Muscle of leg (tissue), 11 donors: ENCODE results near the gene LSM10. TPM values are rescaled to one million over a fixed set of nuclear protein-coding genes. Genes with fewer than 3 reads are reported as not detected.

ENCODE experiments used
- DNase-seq: peaks from one replicate; pipeline ENCODE4 v3.0.0; 2013
- H3K27ac ChIP-seq: one replicate; pipeline ENCODE4 v1.5.1; 2013; ENCODE audit warnings: mild to moderate bottlenecking, low read length, control low read depth
- H3K27me3 ChIP-seq: one replicate; pipeline ENCODE4 v1.6.1; 2013; ENCODE audit warnings: low read length; ENCODE audit not compliant: control insufficient read depth, insufficient read depth
- H3K36me3 ChIP-seq: one replicate; pipeline ENCODE4 v1.6.1; 2013; ENCODE audit warnings: low read length; ENCODE audit not compliant: control insufficient read depth, insufficient read depth
- H3K4me1 ChIP-seq: one replicate; pipeline ENCODE4 v1.6.1; 2013; ENCODE audit warnings: low read length; ENCODE audit not compliant: control insufficient read depth, insufficient read depth
- H3K4me3 ChIP-seq: one replicate; pipeline ENCODE4 v1.5.1; 2013; ENCODE audit warnings: low read length, control low read depth
- H3K9me3 ChIP-seq: replicated peaks from 2 replicates; pipeline ENCODE4 v1.6.1; 2013; ENCODE audit warnings: low read depth, low read length; ENCODE audit not compliant: control insufficient read depth
- WGBS: methylation state at CpG from one replicate; pipeline ENCODE4 v1.1.5; 2013; ENCODE audit warnings: missing lambda C conversion rate; ENCODE audit not compliant: insufficient coverage; 5-methylcytosine and 5-hydroxymethylcytosine counted together
- polyA plus RNA-seq, 8 donors: library from polyadenylated mRNA; unstranded; fragments of 120-200 nt; gene quantifications; one replicate each; pipeline versions ENCODE4 v1.2.1 to v1.2.3, GENCODE V29; 2013; ENCODE audit warnings: inconsistent platforms in 1 of 8, low replicate concordance in 1 of 8; ENCODE audit not compliant: insufficient read length in 8 of 8, insufficient read depth in 1 of 8
- total RNA-seq: library from RNA; stranded (reverse); fragments of 120-200 nt; gene quantifications from one replicate; pipeline ENCODE4 v1.2.4, GENCODE V29; 2013

Gene LSM10
- total and polyA plus RNA-seq, 9 donors, result 5.2 to 26.4 (median 24.5) TPM

DNA sequence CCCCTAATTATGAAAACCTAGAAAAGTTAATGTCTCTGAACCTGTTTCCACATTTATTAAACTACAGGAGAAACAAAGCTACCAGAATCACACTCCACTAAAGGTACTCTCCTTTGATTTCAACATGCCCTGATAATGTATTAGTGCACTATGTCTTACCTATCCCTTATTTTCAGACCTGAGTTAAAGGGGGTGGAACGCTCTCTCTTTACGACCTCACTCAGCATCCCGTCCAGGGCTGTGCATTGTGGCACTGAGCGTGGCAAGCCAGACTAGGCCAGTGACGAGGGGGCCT lies 678 bp downstream of the LSM10 start:
- Histone ChIP-seq H3K27ac (peak overlapping the region; percentile 85), H3K9me3 (no peaks in the 10 kb centered on the region), H3K36me3 (peaks cover 21% of the 10 kb centered on the region), H3K4me1 (peaks cover 7% of the 10 kb centered on the region), H3K4me3 (peak overlapping the region; percentile 82), H3K27me3 (no peaks in the 10 kb centered on the region)
- 3% methylated on average over 5 of the region's 5 CpGs for WGBS
- no peak for DNase-seq

DNA sequence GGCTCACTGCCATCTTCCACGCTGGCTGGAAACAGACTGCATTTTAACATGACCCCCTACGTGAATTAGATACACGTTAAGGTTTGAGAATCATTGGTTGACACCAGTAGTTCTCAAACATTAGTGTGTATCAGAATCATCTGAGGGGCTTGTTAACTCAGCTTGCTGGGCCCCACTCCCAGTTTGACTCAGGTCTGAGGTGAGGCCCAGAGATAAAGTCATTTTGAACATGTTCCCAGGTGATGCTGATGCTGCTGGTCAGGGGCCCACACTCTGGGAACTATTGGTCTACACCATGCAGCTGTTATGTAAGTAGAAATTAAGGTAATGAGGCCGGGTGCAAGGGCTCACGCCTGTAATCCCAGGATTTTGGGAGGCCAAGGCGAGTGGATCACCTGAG lies 1.3 kb downstream of the LSM10 start:
- H3K27me3 ChIP-seq, result no peaks in the 10 kb centered on the region
- H3K27ac ChIP-seq, result no peak overlapping the region
- WGBS, result 67% methylated on average over 1 of the region's 6 CpGs
- peaks cover 28% of the 10 kb centered on the region for H3K36me3 ChIP-seq
- H3K4me3 ChIP-seq, result no peak overlapping the region
- peaks cover 7% of the 10 kb centered on the region for H3K4me1 ChIP-seq
- no peaks in the 10 kb centered on the region for H3K9me3 ChIP-seq
- DNase-seq, result no peak

DNA sequence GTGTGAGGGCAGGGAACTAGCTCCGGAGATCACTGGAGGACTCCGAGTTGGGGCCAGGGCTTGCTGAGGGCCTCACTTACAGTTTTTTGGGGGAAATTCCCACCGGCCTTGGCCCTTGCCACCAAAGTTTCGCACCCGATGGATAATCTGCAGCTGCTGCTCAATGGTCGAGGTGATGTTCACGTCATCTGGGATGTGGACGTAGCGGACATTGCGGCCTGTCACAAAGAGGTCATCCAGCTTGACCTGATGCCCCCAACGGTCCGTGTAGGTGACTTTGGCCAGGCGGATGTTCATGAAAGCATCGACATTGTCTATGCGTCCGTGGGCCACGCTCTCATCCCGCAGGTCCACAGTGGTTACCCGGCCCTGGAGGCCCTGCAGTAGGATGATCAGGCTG lies 4.0 kb downstream of the LSM10 start:
- 95% methylated on average over 18 of the region's 19 CpGs for WGBS
- Histone ChIP-seq H3K27ac (no peak overlapping the region), H3K4me1 (peaks cover 21% of the 10 kb centered on the region), H3K4me3 (no peak overlapping the region), H3K36me3 (peaks cover 43% of the 10 kb centered on the region), H3K27me3 (no peaks in the 10 kb centered on the region), H3K9me3 (no peaks in the 10 kb centered on the region)
- no peak for DNase-seq

DNA sequence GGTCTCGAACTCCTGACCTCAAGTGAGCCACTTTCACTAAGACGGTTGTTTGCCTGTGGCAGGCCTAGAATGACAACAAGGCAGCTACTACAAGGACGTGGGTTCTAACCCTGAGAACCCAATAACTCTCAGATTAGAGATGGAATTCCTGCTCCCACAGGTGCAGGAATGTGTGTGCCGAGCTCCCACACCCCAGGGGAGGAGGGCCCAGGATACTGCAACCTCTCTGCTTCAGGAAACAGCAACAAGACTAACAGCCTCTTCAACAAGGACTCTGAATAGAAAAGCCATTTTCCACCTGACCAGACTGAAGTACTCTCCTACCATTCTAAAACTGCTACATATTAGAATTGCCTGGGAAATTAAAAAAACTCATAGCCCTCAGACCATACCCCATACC lies 4.9 kb downstream of the LSM10 start:
- 96% methylated on average over 4 of the region's 4 CpGs for WGBS
- Histone ChIP-seq H3K4me1 (peaks cover 19% of the 10 kb centered on the region), H3K27ac (no peak overlapping the region), H3K36me3 (peaks cover 43% of the 10 kb centered on the region), H3K4me3 (no peak overlapping the region), H3K9me3 (no peaks in the 10 kb centered on the region), H3K27me3 (no peaks in the 10 kb centered on the region)
- DNase-seq, result no peak

DNA sequence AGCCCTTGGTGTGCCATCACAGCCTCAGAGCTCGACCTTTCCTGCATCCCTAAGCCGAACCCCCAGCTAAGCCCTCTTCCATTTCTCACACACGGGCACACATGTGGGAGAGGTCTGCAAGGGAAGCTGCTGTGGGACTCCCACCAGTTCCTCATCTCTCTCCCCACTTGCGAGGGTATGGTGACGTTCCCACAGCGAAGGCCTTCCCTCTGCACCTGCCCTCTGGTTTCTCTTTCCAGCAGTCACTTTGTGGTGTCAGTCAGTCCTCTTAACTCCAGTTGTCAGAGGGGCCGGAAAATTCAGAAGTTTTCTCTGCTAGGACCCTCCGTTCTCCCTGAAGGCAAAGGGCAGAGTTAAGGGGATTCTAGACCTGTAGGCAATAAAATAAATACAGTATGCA lies 6.4 kb downstream of the LSM10 start:
- no peak overlapping the region for H3K27ac ChIP-seq
- WGBS, result 100% methylated on average over 2 of the region's 8 CpGs
- peaks cover 43% of the 10 kb centered on the region for H3K36me3 ChIP-seq

DNA sequence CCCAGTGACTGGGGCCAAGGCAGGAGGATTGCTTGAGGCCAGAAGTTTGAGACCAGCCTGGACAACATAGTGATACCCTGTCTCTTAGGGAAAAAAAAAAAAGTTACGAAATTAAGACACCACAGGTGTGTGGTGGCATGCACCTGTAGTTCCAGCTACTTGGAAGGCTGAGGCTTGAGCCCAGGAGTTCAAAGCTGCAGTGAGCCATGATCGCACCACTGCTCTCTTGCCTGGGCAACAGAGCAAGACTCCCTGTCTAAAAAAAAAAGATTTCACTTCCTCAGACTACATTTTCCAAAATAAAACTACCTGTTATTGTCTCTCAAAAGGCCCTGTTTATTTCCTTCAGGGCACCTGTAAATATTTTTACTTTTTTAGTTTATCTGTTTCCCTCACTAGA lies 7.3 kb downstream of the LSM10 start:
- Histone ChIP-seq H3K9me3 (no peaks in the 10 kb centered on the region), H3K4me3 (no peak overlapping the region), H3K27ac (peak overlapping the region; percentile 7), H3K27me3 (no peaks in the 10 kb centered on the region), H3K36me3 (peaks cover 43% of the 10 kb centered on the region), H3K4me1 (peaks cover 32% of the 10 kb centered on the region)
- DNase-seq, result no peak
- 80% methylated on average over 2 of the region's 2 CpGs for WGBS

More for the DNA sequence above, 6.4 kb downstream of the LSM10 start:
- H3K9me3 ChIP-seq, result no peaks in the 10 kb centered on the region
- H3K4me3 ChIP-seq, result no peak overlapping the region
- no peak for DNase-seq
- peaks cover 32% of the 10 kb centered on the region for H3K4me1 ChIP-seq
- H3K27me3 ChIP-seq, result no peaks in the 10 kb centered on the region

DNA sequence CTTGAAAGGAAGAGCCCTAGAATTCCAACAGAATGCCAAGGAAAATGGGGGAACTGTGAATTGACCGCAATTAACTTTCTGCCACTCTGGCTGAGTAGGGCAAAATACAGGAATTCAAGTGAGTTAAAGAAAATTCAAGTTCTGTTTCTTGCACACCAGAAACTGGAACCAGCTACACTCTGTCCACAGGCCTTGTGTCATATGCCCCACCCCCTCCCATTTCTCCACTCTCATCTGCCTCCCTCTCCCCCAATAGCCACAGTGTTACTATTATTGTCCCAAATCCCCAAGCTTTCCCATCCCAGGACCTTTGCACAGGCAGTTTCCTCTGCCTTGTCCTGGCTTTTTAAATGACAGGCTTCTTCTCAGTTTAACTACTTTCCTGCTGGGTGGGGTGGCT lies 7.7 kb downstream of the LSM10 start:
- peaks cover 34% of the 10 kb centered on the region for H3K4me1 ChIP-seq
- WGBS, result no CpG with 5 or more reads among the region's 1 CpG
- no peak for DNase-seq
- no peaks in the 10 kb centered on the region for H3K27me3 ChIP-seq
- H3K27ac ChIP-seq, result peak overlapping the region; percentile 71
- peaks cover 43% of the 10 kb centered on the region for H3K36me3 ChIP-seq
- no peaks in the 10 kb centered on the region for H3K9me3 ChIP-seq
- H3K4me3 ChIP-seq, result no peak overlapping the region

DNA sequence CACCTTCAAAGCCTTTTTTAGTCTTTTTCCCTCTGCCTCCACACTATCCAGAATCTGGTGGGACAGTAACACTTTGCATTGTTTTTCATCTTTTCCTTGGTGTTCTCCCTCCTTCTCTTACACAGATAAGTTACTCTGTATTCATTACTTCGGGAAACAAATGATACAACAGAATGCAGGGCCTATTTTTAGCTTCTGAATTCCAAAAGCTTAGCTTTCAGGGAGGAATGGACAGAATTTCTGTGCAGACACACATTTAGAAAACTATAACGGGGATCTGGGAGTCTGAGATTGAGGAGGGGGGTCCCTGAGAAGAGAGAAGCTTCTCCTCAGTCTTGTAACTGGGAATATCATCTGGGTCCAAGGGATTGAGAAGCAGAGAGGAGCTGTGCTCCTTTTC lies 8.4 kb downstream of the LSM10 start:
- H3K4me3 ChIP-seq, result no peak overlapping the region
- H3K36me3 ChIP-seq, result peaks cover 43% of the 10 kb centered on the region
- 100% methylated on average over 1 of the region's 2 CpGs for WGBS
- no peak for DNase-seq
- no peaks in the 10 kb centered on the region for H3K9me3 ChIP-seq
- H3K27ac ChIP-seq, result peak overlapping the region; percentile 71
- H3K27me3 ChIP-seq, result no peaks in the 10 kb centered on the region
- peaks cover 41% of the 10 kb centered on the region for H3K4me1 ChIP-seq

DNA sequence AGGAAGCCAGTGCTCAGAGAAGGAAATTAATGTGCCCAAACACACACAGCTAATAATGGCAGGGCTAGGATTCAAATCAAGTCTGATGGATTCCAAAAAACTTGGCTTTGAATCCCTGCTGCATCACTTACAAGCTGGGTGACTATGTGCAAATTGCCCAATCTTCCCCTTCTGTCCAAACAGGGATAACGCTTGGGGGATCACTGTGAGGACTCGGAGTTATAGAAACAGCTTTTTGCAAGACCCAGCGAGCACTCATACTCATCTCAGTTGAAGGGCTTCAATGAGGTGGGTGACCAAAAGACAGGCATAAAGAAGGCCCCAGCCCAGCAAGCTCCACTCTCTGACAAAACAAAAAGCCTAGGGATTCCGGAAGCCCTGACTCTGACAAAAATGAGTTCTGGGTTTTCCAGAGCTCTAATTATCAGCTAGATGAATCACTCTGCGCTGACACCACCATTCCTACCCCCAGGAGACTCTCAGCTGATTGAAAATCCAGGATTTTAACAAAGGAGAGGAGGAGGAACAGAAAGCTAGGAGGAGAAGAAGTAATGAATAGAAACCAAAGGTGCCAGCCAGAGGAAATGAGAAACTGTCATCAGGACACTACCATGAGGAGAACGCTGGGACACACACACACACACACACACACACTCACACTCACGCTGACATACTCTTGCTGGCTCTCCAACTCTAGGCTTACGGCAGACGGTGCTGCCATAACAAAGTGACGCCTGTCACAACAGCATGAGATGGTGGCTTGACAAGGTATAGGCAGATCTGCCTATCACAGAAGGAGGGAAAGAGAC lies 10.4 kb downstream of the LSM10 start:
- Histone ChIP-seq H3K36me3 (peaks cover 25% of the 10 kb centered on the region), H3K4me3 (peak overlapping the region; percentile 39), H3K27ac (peak overlapping the region; percentile 93), H3K4me1 (peaks cover 41% of the 10 kb centered on the region), H3K27me3 (no peaks in the 10 kb centered on the region), H3K9me3 (no peaks in the 10 kb centered on the region)
- DNase-seq, result peak; percentile 56
- 80% methylated on average over 2 of the region's 10 CpGs for WGBS

DNA sequence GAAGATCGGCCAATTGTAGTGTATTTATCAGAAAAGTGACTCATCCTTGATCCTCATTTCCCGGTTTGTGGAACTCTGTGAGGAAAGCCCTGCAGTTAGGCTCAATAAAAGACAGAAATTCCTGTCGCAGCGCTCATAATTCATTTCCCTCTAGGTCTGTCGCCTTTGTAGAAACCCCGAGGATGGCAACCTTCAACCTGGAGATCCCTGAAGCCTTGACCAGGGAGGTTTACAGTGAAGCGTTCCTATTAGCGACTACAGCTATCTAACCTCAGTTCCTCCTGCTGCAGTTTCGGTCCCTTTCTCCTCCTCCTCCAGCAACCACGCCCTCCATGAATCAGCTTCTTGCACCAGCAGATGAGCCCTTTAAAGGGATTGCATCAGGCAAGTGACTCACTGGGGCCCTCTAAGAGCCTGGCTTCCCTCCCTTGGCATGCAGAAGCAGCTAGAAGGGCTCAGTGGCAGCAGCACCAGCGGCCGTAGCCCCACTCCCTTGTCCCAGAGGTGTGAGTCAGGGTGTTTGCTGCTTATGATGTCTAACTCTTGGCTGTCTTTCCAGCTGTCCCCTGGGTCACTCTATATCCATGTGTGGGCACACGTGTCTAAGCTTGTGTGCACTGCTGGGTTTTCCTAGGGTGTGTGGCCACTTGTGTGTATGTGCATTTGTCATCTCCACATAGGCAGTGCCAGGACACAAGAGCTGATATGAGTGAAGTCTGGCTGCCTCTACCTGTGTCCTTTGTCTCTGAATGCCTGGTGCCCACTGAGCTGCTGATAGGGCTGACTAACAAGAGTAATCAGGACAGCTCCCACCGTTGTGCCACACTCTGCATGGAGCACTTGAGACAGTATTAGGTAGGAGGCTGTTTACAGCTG lies 11.2 kb downstream of the LSM10 start:
- peak overlapping the region; percentile 39 for H3K4me3 ChIP-seq
- WGBS, result 2% methylated on average over 9 of the region's 14 CpGs
- no peaks in the 10 kb centered on the region for H3K27me3 ChIP-seq
- H3K4me1 ChIP-seq, result peaks cover 41% of the 10 kb centered on the region
- peaks cover 20% of the 10 kb centered on the region for H3K36me3 ChIP-seq
- peak overlapping the region; percentile 93 for H3K27ac ChIP-seq
- H3K9me3 ChIP-seq, result no peaks in the 10 kb centered on the region
- peak; percentile 98 for DNase-seq
